Ectodermal cell (in vitro differentiated cells): ENCODE measurements around the gene MYO5B.

Experiments
- H3K27ac ChIP-seq: 2 replicates; pipeline ENCODE4 v1.7.0; 2013; ENCODE audit warnings: mild to moderate bottlenecking, low read depth, low read length; ENCODE audit not compliant: insufficient read depth, poor library complexity, severe bottlenecking
- H3K27me3 ChIP-seq: 2 replicates; pipeline ENCODE4 v1.7.0; 2013; ENCODE audit warnings: mild to moderate bottlenecking, low read length; ENCODE audit not compliant: insufficient read depth, control insufficient read depth, poor library complexity, severe bottlenecking
- H3K36me3 ChIP-seq: one replicate; pipeline ENCODE4 v1.7.0; 2013; ENCODE audit warnings: low read length; ENCODE audit not compliant: control insufficient read depth, insufficient read depth
- H3K4me1 ChIP-seq: one replicate; pipeline ENCODE4 v1.7.0; 2013; ENCODE audit warnings: low read length; ENCODE audit not compliant: control insufficient read depth, insufficient read depth
- H3K4me3 ChIP-seq: 2 replicates; pipeline ENCODE4 v1.7.0; 2013; ENCODE audit warnings: low read depth, low read length, control low read depth; ENCODE audit not compliant: insufficient read depth
- H3K9me3 ChIP-seq: 2 replicates; pipeline ENCODE4 v1.7.0; 2013; ENCODE audit warnings: mild to moderate bottlenecking, low read length, moderate library complexity; ENCODE audit not compliant: control insufficient read depth
- WGBS, 2 experiments: methylation state at CpG; one replicate each; pipeline ENCODE4 v1.1.7; 2013; ENCODE audit warnings: missing lambda C conversion rate in 2 of 2; 5-methylcytosine and 5-hydroxymethylcytosine counted together

MYO5B gene

DNA sequence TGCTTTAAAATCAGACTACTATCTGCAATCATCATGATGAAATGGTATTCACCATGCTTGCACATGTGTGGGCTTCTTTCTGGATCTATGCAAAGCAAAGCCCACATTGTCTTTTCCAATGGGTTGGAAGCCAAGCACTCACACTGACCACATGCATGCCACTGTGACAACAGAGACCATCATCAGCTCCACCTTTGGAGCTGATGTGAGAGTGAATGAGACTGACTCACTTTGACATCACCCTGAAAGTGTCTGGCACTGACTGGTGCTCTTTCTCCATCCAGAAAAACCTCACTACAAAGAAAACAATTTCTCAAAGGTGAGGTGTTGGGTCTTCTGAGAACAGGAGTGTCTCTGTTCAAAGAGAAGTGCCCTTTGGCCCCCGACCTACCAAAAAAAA lies 4.7 kb downstream of the MYO5B start:
- H3K36me3 ChIP-seq = no peaks in the 10 kb centered on the region
- H3K27ac ChIP-seq = no peak overlapping the region
- no peaks in the 10 kb centered on the region for H3K9me3 ChIP-seq
- H3K27me3 ChIP-seq = peaks cover 58% of the 10 kb centered on the region
- H3K4me1 ChIP-seq = peaks cover 8% of the 10 kb centered on the region
- no peak overlapping the region for H3K4me3 ChIP-seq
- WGBS, 2 experiments = no CpG with 5 or more reads among the region's 1 CpG

DNA sequence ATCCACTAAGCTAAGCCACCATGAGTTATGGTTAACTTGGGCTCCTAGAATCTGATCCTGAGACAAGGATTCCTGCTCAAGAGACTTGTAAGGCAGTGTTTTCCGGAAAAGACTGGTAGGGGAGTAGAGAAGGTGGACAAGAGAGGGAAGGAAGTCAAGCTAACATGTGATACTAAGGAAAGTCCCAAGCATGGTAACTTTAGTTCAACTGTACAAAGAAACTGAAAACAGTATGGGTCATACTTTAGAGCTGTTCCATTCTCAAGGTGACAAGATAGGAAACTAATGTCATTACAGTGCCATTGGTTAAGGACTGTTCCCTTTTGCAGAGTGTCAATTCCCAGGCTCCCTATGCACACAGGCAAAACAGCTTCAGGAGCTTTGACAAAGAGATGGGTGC lies 5.8 kb downstream of the MYO5B start:
- 91 to 93% methylated on average over 1 of the region's 1 CpG for WGBS, 2 experiments
- Histone ChIP-seq H3K36me3 (no peaks in the 10 kb centered on the region), H3K27ac (no peak overlapping the region), H3K4me1 (peaks cover 8% of the 10 kb centered on the region), H3K27me3 (peaks cover 47% of the 10 kb centered on the region), H3K4me3 (no peak overlapping the region), H3K9me3 (no peaks in the 10 kb centered on the region)

GRCh38 chr18:50188652-50189051 lies 6.3 kb downstream of the MYO5B start:
- WGBS, 2 experiments = 92 to 94% methylated on average over 6 of the region's 6 CpGs
- peaks cover 8% of the 10 kb centered on the region for H3K4me1 ChIP-seq
- H3K4me3 ChIP-seq = no peak overlapping the region
- H3K36me3 ChIP-seq = no peaks in the 10 kb centered on the region
- H3K27ac ChIP-seq = no peak overlapping the region
- H3K27me3 ChIP-seq = peaks cover 42% of the 10 kb centered on the region
- H3K9me3 ChIP-seq = no peaks in the 10 kb centered on the region

DNA sequence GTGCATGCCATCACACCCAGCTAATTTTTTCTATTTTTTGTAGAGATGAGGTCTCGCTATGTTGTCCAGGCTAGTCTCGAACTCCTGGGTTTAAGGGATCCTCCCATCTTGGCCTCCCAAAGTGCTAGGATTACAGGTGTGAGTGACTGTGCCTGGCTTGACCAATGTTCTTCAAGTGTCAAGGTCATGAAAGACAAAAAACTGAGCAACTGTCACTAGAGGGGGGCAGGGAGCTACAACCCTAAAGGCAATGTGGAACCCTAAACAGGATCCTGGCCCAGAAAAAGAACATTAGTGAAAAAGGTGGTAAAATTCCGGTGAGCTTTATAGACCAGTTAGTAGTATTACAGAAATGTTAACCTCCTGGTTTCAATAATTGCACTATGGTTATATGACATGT lies 7.3 kb downstream of the MYO5B start:
- 94 to 95% methylated on average over 3 of the region's 3 CpGs for WGBS, 2 experiments
- Histone ChIP-seq H3K27me3 (peaks cover 32% of the 10 kb centered on the region), H3K4me3 (no peak overlapping the region), H3K36me3 (no peaks in the 10 kb centered on the region), H3K27ac (no peak overlapping the region), H3K4me1 (no peaks in the 10 kb centered on the region), H3K9me3 (no peaks in the 10 kb centered on the region)

- H3K4me1 ChIP-seq = no peaks in the 10 kb centered on the region
- H3K9me3 ChIP-seq = no peaks in the 10 kb centered on the region
- H3K4me3 ChIP-seq = no peak overlapping the region
- H3K36me3 ChIP-seq = no peaks in the 10 kb centered on the region
- 100% methylated on average over 1 of the region's 1 CpG; no CpG with 5 or more reads in 1 of the 2 experiments for WGBS, 2 experiments
- H3K27me3 ChIP-seq = peaks cover 20% of the 10 kb centered on the region
- no peak overlapping the region for H3K27ac ChIP-seq
Observed at GRCh38 chr18:50186385-50186784, 8.6 kb downstream of the MYO5B start.

GRCh38 chr18:50183556-50183955 lies 11.4 kb downstream of the MYO5B start:
- H3K27me3 ChIP-seq = no peaks in the 10 kb centered on the region
- 83 to 90% methylated on average over 5 of the region's 5 CpGs for WGBS, 2 experiments
- peaks cover 3% of the 10 kb centered on the region for H3K4me1 ChIP-seq
- H3K27ac ChIP-seq = no peak overlapping the region
- no peaks in the 10 kb centered on the region for H3K36me3 ChIP-seq
- H3K9me3 ChIP-seq = no peaks in the 10 kb centered on the region
- H3K4me3 ChIP-seq = no peak overlapping the region

DNA sequence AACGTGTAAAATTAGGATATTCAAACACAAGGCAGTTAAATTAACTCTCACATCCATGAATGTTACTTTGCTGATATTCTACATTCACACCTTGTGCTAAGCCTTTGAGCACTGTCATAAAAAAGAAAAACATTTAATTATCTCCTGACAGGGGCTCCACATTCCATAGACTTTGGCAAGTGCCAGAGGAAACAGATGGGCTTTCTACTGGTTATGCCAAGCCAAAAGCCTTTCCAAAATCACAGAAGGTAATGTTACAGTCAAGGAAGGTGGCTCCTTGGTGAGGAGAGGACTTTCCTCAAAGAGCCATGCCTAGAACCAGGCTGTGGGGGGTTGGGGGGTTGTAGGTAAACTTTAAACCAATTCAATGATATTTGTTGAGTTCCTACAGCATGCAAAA lies 12.4 kb downstream of the MYO5B start:
- Histone ChIP-seq H3K36me3 (no peaks in the 10 kb centered on the region), H3K4me1 (peaks cover 3% of the 10 kb centered on the region), H3K27ac (no peak overlapping the region), H3K27me3 (no peaks in the 10 kb centered on the region), H3K9me3 (no peaks in the 10 kb centered on the region), H3K4me3 (no peak overlapping the region)
- 87 to 89% methylated on average over 1 of the region's 1 CpG for WGBS, 2 experiments

- Histone ChIP-seq H3K27ac (no peak overlapping the region), H3K27me3 (no peaks in the 10 kb centered on the region), H3K4me1 (peaks cover 3% of the 10 kb centered on the region), H3K4me3 (no peak overlapping the region), H3K9me3 (no peaks in the 10 kb centered on the region), H3K36me3 (no peaks in the 10 kb centered on the region)
- 96 to 100% methylated on average over 1 to 2 of the region's 2 CpGs for WGBS, 2 experiments
Observed at GRCh38 chr18:50181590-50181989, 13.4 kb downstream of the MYO5B start.

DNA sequence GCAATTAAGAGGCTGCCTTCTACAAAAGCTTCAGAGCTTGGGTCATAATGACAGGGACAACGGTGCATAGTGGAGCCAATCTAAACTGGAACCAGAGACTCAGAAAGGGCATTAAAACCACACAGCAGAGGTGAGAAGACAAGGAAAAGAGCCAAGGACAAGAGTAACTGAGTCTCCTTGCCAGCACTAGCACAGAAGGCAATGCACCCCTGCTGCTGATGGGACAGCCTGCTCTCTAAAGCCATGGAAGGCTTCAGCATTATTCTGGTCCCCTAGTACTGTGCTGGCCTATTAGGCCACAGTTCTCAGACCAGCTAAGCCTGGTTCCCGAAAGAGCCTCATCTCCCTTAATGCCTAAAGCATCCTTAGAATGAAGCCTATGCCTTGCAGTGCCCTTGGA lies 15.5 kb downstream of the MYO5B start:
- Histone ChIP-seq H3K36me3 (no peaks in the 10 kb centered on the region), H3K27ac (no peak overlapping the region), H3K27me3 (no peaks in the 10 kb centered on the region), H3K4me1 (peaks cover 3% of the 10 kb centered on the region), H3K9me3 (no peaks in the 10 kb centered on the region), H3K4me3 (no peak overlapping the region)
- WGBS, 2 experiments = 94 to 98% methylated on average over 2 of the region's 2 CpGs

DNA sequence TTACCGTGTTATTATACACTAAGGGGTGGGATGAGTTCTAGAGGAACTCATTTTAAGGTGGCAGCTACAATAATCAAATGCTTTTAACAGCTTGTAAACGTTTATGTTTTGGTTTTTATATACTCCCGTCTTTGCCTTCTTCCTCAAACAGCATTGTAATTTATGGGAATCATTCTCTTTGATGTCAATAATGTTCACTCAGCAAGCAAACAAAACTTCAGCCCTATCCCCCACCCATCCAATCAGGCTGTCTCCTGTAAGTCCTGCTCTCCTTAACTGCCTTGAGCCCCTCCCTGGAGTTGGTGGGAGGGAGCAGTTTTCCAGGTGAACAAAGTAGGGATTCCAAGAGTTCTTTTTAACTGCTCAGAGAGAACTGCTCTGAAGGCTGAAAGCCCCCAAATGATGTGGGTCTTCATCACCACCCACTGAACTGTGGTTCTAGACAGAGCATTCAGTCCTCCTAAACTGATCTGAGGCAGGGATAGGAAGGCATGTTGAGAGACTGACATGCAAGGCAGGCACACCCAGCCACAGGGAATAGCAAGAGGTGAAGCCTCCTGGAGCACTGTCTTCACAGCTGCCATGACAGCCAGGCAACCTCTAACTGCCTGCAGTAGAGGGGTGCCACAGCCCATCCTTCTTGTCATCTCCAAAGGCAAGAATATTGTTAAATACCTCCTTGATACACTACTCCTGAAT lies 17.5 kb downstream of the MYO5B start:
- peaks cover 3% of the 10 kb centered on the region for H3K4me1 ChIP-seq
- WGBS, 2 experiments = 81 to 83% methylated on average over 1 to 3 of the region's 3 CpGs
- H3K27me3 ChIP-seq = no peaks in the 10 kb centered on the region
- H3K27ac ChIP-seq = no peak overlapping the region
- H3K9me3 ChIP-seq = no peaks in the 10 kb centered on the region
- H3K36me3 ChIP-seq = no peaks in the 10 kb centered on the region
- no peak overlapping the region for H3K4me3 ChIP-seq

GRCh38 chr18:50172367-50172766 lies 22.6 kb downstream of the MYO5B start:
- no peaks in the 10 kb centered on the region for H3K36me3 ChIP-seq
- no peaks in the 10 kb centered on the region for H3K27me3 ChIP-seq
- no peaks in the 10 kb centered on the region for H3K9me3 ChIP-seq
- no peak overlapping the region for H3K27ac ChIP-seq
- WGBS, 2 experiments = 90 to 93% methylated on average over 3 of the region's 3 CpGs
- peaks cover 10% of the 10 kb centered on the region for H3K4me1 ChIP-seq
- H3K4me3 ChIP-seq = no peak overlapping the region
